HEK293T (cell line): Measurements from ENCODE around the gene TCF7L2.

Source experiments
- CTCF ChIA-PET: fragments of 350-600 bp; formaldehyde crosslinking; extraction: SDS; loops from one replicate; lab custom pipeline; 2021; ENCODE audit warnings: antibody characterized with exemption, inconsistent platforms; lab: Yijun Ruan, JAX
- POLR2A ChIA-PET: fragments of 350-600 bp; formaldehyde crosslinking; extraction: SDS; loops from one replicate; lab custom pipeline; 2020; ENCODE audit warnings: antibody characterized with exemption, inconsistent platforms; lab: Yijun Ruan, JAX
- DNase-seq: peaks from one replicate; pipeline ENCODE4 v3.0.0; 2012; ENCODE audit warnings: mixed read lengths; ENCODE audit errors: extremely low spot score
- ARNT ChIP-seq: fragments of 450-650 bp; IDR thresholded peaks from 2 replicates; pipeline ENCODE4 v1.6.1; 2017; ENCODE audit warnings: mild to moderate bottlenecking
- BHLHE40 ChIP-seq: fragments of 450-650 bp; IDR thresholded peaks from 2 replicates; pipeline ENCODE4 v1.6.1; 2016; ENCODE audit warnings: mild to moderate bottlenecking, moderate library complexity, borderline replicate concordance
- CTBP1 ChIP-seq: fragments of 450-650 bp; IDR thresholded peaks from 2 replicates; pipeline ENCODE4 v1.6.1; 2016; ENCODE audit warnings: borderline replicate concordance
- ELF4 ChIP-seq: fragments of 450-650 bp; IDR thresholded peaks from 2 replicates; pipeline ENCODE4 v1.6.1; 2017; ENCODE audit warnings: antibody characterized with exemption
- FOXA1 ChIP-seq: fragments of 450-650 bp; IDR thresholded peaks from 2 replicates; pipeline ENCODE4 v1.6.1; 2016; ENCODE audit warnings: mild to moderate bottlenecking
- FOXK2 ChIP-seq: fragments of 450-650 bp; IDR thresholded peaks from 2 replicates; pipeline ENCODE4 v1.6.1; 2016; ENCODE audit warnings: mild to moderate bottlenecking
- FOXM1 ChIP-seq: fragments of 450-650 bp; IDR thresholded peaks from 2 replicates; pipeline ENCODE4 v1.6.1; 2017; ENCODE audit warnings: mild to moderate bottlenecking, borderline replicate concordance
- HDGF ChIP-seq: fragments of 450-650 bp; IDR thresholded peaks from 2 replicates; pipeline ENCODE4 v1.6.1; 2017; ENCODE audit warnings: antibody characterized with exemption, borderline replicate concordance
- L3MBTL2 ChIP-seq: fragments of 450-650 bp; conservative IDR thresholded peaks from 2 replicates; pipeline ENCODE4 v1.6.1; 2016; ENCODE audit warnings: mild to moderate bottlenecking
- LEF1 ChIP-seq: fragments of 450-650 bp; IDR thresholded peaks from 2 replicates; pipeline ENCODE4 v1.6.1; 2017; ENCODE audit warnings: mild to moderate bottlenecking, borderline replicate concordance
- NFRKB ChIP-seq: fragments of 450-650 bp; IDR thresholded peaks from 2 replicates; pipeline ENCODE4 v1.6.1; 2016; ENCODE audit warnings: mild to moderate bottlenecking, moderate library complexity
- SP1 ChIP-seq: fragments of 450-650 bp; IDR thresholded peaks from 2 replicates; pipeline ENCODE4 v1.6.1; 2017
- SUZ12 ChIP-seq: fragments of 450-650 bp; IDR thresholded peaks from 2 replicates; pipeline ENCODE4 v1.6.1; 2016; ENCODE audit warnings: mild to moderate bottlenecking
- TARDBP ChIP-seq: fragments of 450-650 bp; IDR thresholded peaks from 2 replicates; pipeline ENCODE4 v1.6.1; 2016
- ZNF384 ChIP-seq: fragments of 450-650 bp; IDR thresholded peaks from 2 replicates; pipeline ENCODE4 v1.6.1; 2016
- TF ChIP-seq, protein P1 (sequence below): fragments of 450-650 bp; IDR thresholded peaks from 2 replicates; pipeline ENCODE4 v1.6.1; 2016

The TCF7L2 gene

DNA sequence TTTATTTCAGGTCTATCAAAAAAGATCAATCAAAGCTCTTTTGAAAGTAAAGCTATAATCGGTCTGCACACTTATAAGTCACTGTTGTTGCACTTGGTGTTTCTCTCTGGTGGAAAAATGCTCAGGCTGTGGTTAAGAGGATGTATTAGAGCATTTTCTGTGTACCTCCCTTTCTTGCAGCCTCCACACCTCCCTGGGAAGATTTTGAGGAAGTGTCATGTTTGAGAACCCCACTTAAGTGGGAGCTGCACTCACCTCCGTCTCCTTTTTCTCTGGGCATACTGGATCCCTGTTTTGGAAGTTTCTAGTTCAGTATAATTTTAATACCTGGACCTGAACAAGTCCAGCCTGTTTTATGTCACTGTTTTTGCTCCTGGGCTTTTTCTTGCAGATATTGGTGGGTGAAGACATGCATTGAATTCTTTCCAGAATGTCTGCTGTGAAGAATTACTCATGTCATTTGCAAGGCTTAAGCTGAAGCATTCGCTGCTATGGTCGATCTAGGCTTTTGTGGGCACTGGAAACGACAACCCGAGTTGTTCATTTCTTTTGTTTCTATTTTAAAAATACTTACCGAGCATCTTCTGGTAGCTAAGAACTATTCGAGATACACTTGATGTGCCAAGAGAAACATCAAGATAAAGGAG, 36.6 kb downstream of the TCF7L2 start:
- CTCF ChIA-PET, result interaction anchor here (0.7 to 1.1 kb wide), 2 partner anchors 33 to 43 kb away, joined by 5 to 7 read pairs; no protein-coding TSS in a partner anchor
- POLR2A ChIA-PET, result interaction anchor here (0.8 kb wide), 1 partner anchor 14 kb away, joined by 3 read pairs; no protein-coding TSS in a partner anchor
- no peak for DNase-seq
- no peak for TF ChIP-seq SUZ12
- no peak for TF ChIP-seq HDGF
- TF ChIP-seq CTBP1, result no peak
- no peak for TF ChIP-seq ZNF384
- TF ChIP-seq TARDBP, result no peak
- no peak for TF ChIP-seq NFRKB
- TF ChIP-seq L3MBTL2, result no peak
- TF ChIP-seq FOXK2, result no peak
- TF ChIP-seq FOXM1, result no peak
- no peak for TF ChIP-seq ELF4
- no peak for TF ChIP-seq BHLHE40
- TF ChIP-seq SP1, result no peak
- no peak for TF ChIP-seq ARNT
- no peak for TF ChIP-seq LEF1
- TF ChIP-seq FOXA1, result no peak
- TF ChIP-seq, protein P1, sequence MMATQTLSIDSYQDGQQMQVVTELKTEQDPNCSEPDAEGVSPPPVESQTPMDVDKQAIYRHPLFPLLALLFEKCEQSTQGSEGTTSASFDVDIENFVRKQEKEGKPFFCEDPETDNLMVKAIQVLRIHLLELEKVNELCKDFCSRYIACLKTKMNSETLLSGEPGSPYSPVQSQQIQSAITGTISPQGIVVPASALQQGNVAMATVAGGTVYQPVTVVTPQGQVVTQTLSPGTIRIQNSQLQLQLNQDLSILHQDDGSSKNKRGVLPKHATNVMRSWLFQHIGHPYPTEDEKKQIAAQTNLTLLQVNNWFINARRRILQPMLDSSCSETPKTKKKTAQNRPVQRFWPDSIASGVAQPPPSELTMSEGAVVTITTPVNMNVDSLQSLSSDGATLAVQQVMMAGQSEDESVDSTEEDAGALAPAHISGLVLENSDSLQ, result no peak

DNA sequence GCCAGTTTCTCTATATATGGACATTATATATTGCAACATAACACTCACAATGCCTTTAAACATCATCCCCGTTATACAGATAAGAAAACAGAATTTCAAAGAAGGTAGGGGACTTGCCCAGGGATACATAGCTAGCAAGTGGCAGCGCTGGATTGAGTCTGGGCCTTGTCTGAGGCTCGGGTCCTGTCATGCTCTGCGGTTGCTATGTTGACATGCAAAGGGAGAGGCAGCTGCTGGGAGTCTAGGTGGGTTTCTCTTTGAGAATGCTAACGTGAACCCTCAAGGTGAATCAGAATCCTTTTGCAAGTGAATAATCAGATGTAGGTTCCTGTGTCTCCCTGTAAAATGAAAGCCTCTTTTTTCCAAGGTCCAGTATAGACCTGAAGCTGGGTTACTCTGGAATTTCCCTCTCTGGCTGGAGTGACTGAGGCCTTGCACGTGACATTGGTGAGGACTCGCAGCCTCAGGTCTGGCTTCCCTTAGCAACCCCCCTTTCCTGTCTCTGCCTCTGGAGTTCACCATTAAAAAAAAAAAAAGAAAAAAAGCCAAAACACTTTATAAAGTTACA, 38.9 kb downstream of the TCF7L2 start:
- POLR2A ChIA-PET, result no interaction called here

DNA sequence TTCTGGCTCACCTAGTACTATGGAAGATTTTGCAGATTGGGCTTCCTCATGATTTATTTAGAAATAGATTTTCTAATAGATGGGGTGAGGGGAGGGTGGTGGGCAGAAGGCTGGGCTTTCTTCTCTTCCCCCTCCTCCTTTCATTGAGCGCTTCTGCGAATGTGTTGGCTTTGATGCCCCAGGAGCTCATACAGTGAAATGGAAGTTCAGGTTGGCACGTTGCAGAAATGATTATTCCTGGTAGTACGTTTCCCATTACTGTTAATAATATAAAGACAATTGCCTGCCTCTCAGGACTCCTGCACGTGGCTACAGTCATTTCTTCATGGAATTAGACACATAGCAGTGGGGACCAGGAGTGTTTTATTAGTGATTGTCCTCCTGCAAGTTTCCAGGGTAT, 39.8 kb downstream of the TCF7L2 start:
- CTCF ChIA-PET, result interaction anchor here (0.9 kb wide), 1 partner anchor 11 kb away, joined by 3 read pairs; no protein-coding TSS in a partner anchor
- TF ChIP-seq TARDBP (no peak), LEF1 (no peak), L3MBTL2 (no peak), ZNF384 (no peak), HDGF (no peak), FOXK2 (no peak), FOXA1 (no peak)
- TF ChIP-seq, protein P1, result no peak
- no peak for DNase-seq

More for the DNA sequence above, 38.9 kb downstream of the TCF7L2 start:
- CTCF ChIA-PET, result no interaction called here
- TF ChIP-seq ARNT (no peak), FOXK2 (no peak), FOXM1 (no peak), TARDBP (no peak)
- TF ChIP-seq, protein P1, result no peak
- no peak for DNase-seq

DNA sequence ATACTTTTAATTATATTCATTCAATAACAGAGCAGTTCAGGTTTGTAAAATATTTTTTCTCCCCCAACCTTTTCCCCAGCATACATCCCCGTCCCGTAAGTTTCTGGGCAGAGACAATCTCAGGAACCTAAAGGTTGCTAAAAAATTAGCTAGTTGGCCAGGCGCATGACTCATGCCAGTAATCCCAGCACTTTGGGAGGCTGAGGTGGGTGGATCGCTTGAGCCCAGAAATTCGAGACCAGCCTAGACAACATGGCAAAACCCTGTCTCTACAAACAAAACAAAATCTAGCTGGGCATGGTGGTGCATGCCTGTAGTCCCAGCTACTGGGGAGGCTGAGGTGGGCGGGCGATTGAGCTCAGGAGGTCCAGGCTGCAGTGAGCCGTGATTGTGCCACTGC, 40.2 kb downstream of the TCF7L2 start:
- DNase-seq, result no peak
- ChIA-PET CTCF (interaction anchor here (0.9 kb wide), 1 partner anchor 10 kb away, joined by 3 read pairs; no protein-coding TSS in a partner anchor), POLR2A (no interaction called here)
- no peak for TF ChIP-seq FOXA1
- no peak for TF ChIP-seq ELF4
- TF ChIP-seq ARNT, result no peak
- TF ChIP-seq, protein P1, result no peak
- TF ChIP-seq FOXM1, result no peak
- TF ChIP-seq L3MBTL2, result no peak
- TF ChIP-seq CTBP1, result no peak
- TF ChIP-seq SP1, result no peak
- no peak for TF ChIP-seq LEF1
- no peak for TF ChIP-seq HDGF
- TF ChIP-seq SUZ12, result no peak
- TF ChIP-seq ZNF384, result no peak
- TF ChIP-seq NFRKB, result no peak
- no peak for TF ChIP-seq FOXK2
- no peak for TF ChIP-seq BHLHE40
- no peak for TF ChIP-seq TARDBP

More for the DNA sequence above, 39.8 kb downstream of the TCF7L2 start:
- POLR2A ChIA-PET, result no interaction called here

DNA sequence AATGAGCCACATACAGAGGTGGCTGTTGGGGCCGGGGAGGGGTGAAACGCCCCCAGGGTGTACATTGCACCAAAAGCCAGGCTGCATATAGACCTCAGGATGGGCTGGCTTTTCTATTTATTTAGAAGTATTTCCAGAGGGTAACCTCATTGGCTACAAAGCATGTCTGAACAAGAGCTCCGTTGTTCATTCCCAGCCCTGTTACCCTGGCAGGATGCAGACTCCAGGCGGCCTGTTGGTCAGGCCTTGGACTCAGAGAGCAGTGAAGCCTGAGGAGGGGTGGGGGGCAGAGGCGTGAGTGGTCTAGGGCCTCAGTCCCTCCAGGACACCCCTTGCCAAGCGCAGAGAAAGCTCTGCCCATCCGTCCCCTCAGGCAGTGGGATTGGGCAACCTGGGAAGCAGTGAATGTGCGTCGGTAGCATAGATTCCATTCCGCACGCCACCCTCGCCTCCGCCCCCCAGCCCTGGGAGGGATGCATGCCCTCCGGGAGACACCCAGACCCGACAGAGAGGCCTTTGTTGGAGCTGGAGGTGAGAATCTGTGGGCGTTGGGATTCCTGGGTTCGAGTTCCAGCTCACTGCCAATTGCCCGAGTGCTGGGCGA, 41.9 kb downstream of the TCF7L2 start:
- ChIA-PET CTCF (interaction anchor here (1.0 kb wide), 1 partner anchor 11 kb away, joined by 3 read pairs; no protein-coding TSS in a partner anchor), POLR2A (no interaction called here)
- TF ChIP-seq HDGF (no peak), NFRKB (no peak), BHLHE40 (no peak), TARDBP (no peak), LEF1 (no peak), ARNT (no peak), ELF4 (no peak), SUZ12 (no peak), CTBP1 (no peak), FOXM1 (no peak), FOXK2 (no peak), SP1 (no peak), FOXA1 (no peak), L3MBTL2 (no peak), ZNF384 (no peak)
- TF ChIP-seq, protein P1, result no peak
- no peak for DNase-seq
